Measurements from ENCODE around the gene APOF.

APOF gene

GRCh38 chr12:56387152-56387736, 24.6 kb upstream of the APOF start:
- Histone ChIP-seq H3K4me1 (ENCODE audit: control insufficient read depth, insufficient read depth, low read length) (no peaks in the 10 kb centered on the region; the same call in 1 of the 2 replicates), H3K36me3 (ENCODE audit: control insufficient read depth in 2 of 2, insufficient read depth in 1 of 2, low read length in 2 of 2) (no peaks in the 10 kb centered on the region), H3K4me3 (ENCODE audit: low read depth, low read length) (no peak overlapping the region), H3K27ac (ENCODE audit: extremely low read depth, low read depth, low read length) (no peak overlapping the region), H3K9me3 (ENCODE audit: control insufficient read depth, insufficient read depth, low read depth, low read length) (no peaks in the 10 kb centered on the region)
- ChIA-PET CTCF (no interaction called here), POLR2A (interaction anchor here (1.2 kb wide), 1 partner anchor 62 kb away, joined by 3 read pairs; the partner anchor contains the start of gene TIMELESS)
- no peak for TF ChIP-seq ZNF311 (tag by site-specific recombination; IDR thresholded peaks at IDR 0.05; ENCODE audit: borderline replicate concordance)
- TF ChIP-seq ZNF248 (tag by site-specific recombination; IDR thresholded peaks at IDR 0.05), result no peak
- no peak for TF ChIP-seq ZFP3 (tag by site-specific recombination; IDR thresholded peaks at IDR 0.05; ENCODE audit: low read depth)
- TF ChIP-seq ZBTB17 (tag by site-specific recombination; IDR thresholded peaks at IDR 0.05), result no peak
- no peak for TF ChIP-seq ZNF18 (tag by site-specific recombination; IDR thresholded peaks at IDR 0.05)
- no peak for TF ChIP-seq ZNF266 (tag by site-specific recombination; IDR thresholded peaks at IDR 0.05; ENCODE audit: low read depth)
- no peak for TF ChIP-seq ZNF768 (tag by site-specific recombination; IDR thresholded peaks at IDR 0.05)
- TF ChIP-seq KLF8 (tag by site-specific recombination; IDR thresholded peaks at IDR 0.05), result no peak
- TF ChIP-seq BCL11A (tag by site-specific recombination; IDR thresholded peaks at IDR 0.05; ENCODE audit: low read depth), result no peak
- peak; percentile 40; the same call in 1 of the 2 replicates for TF ChIP-seq WT1 (tag by site-specific recombination; IDR thresholded peaks at IDR 0.05)
- TF ChIP-seq ZNF501 (tag by site-specific recombination; IDR thresholded peaks at IDR 0.05), result no peak
- TF ChIP-seq ZNF560 (tag by site-specific recombination; IDR thresholded peaks at IDR 0.05; ENCODE audit: borderline replicate concordance), result no peak
- no peak for TF ChIP-seq ZNF837 (tag by site-specific recombination; IDR thresholded peaks at IDR 0.05)
- no peak for TF ChIP-seq ZNF223 (tag by site-specific recombination; IDR thresholded peaks at IDR 0.05)
- 0 out of 2 replicates have a peak, but pooled peaks have one; percentile 15 for TF ChIP-seq ZNF600 (tag by site-specific recombination; IDR thresholded peaks at IDR 0.05)
- TF ChIP-seq ZNF366 (tag by site-specific recombination; conservative IDR thresholded peaks at IDR 0.05), result no peak
- TF ChIP-seq ZNF621 (tag by site-specific recombination; IDR thresholded peaks at IDR 0.05), result no peak
- TF ChIP-seq HOXC10 (CRISPR knock-in tag; IDR thresholded peaks at IDR 0.05), result no peak
- no peak for TF ChIP-seq ZNF202 (tag by site-specific recombination; IDR thresholded peaks at IDR 0.05; ENCODE audit: borderline replicate concordance)
- no peak for TF ChIP-seq ZNF530 (tag by site-specific recombination; IDR thresholded peaks at IDR 0.05; ENCODE audit: low read depth)
- no peak for TF ChIP-seq ZBTB8A (tag by site-specific recombination; IDR thresholded peaks at IDR 0.05)
- TF ChIP-seq KLF1 (tag by site-specific recombination; IDR thresholded peaks at IDR 0.05), result peak; percentile 88
- TF ChIP-seq ZNF561 (tag by site-specific recombination; IDR thresholded peaks at IDR 0.05; ENCODE audit: borderline replicate concordance), result no peak
- no peak for TF ChIP-seq ZNF433 (tag by site-specific recombination; IDR thresholded peaks at IDR 0.05; ENCODE audit: low read depth)
- TF ChIP-seq ZNF26 (tag by site-specific recombination; IDR thresholded peaks at IDR 0.05), result no peak
- TF ChIP-seq ZBTB26 (tag by site-specific recombination; optimal IDR thresholded peaks at IDR 0.05), result no peak
- no peak for TF ChIP-seq ZNF488 (tag by site-specific recombination; IDR thresholded peaks at IDR 0.05)
- TF ChIP-seq ZNF776 (tag by site-specific recombination; IDR thresholded peaks at IDR 0.05; ENCODE audit: borderline replicate concordance), result no peak
- no peak for TF ChIP-seq ZNF404 (tag by site-specific recombination; IDR thresholded peaks at IDR 0.05)
- TF ChIP-seq PRDM1 (tag by site-specific recombination; IDR thresholded peaks at IDR 0.05), result no peak
- TF ChIP-seq PBX3 (CRISPR knock-in tag; IDR thresholded peaks at IDR 0.05), result no peak
- TF ChIP-seq ZBTB7A (tag by site-specific recombination; IDR thresholded peaks at IDR 0.05; ENCODE audit: low read depth), result no peak
- no peak for TF ChIP-seq SALL2 (tag by site-specific recombination; IDR thresholded peaks at IDR 0.05; ENCODE audit: borderline replicate concordance)
- TF ChIP-seq ZNF555 (tag by site-specific recombination; conservative IDR thresholded peaks at IDR 0.05), result no peak
- no peak for TF ChIP-seq ZNF777 (tag by site-specific recombination; IDR thresholded peaks at IDR 0.05; ENCODE audit: borderline replicate concordance)
